GM23338 (cell line): Measurements from ENCODE around the gene SUGCT. TPM values are rescaled to one million over a fixed set of nuclear protein-coding genes. Genes with fewer than 3 reads are reported as not detected.

Experiments
- ATAC-seq: fragments of 200-7000 bp; cut with Tn5 transposase; 3 replicates; pipeline ENCODE4 v1.9.1; 2020
- DNase-seq: peaks from one replicate; pipeline ENCODE4 v3.0.0-alpha.2; 2015; ENCODE audit warnings: low spot score
- H2AFZ ChIP-seq: fragments of 200-600 bp; sonication (generic); 2 replicates; pipeline ENCODE4 v1.8.0; 2016; ENCODE audit warnings: antibody characterized with exemption, mild to moderate bottlenecking, moderate library complexity
- H3F3A ChIP-seq: fragments of 200-600 bp; sonication (generic); replicated peaks from 2 replicates; pipeline ENCODE4 v1.8.0; 2017; ENCODE audit warnings: antibody characterized with exemption, mixed run types, low read depth
- H3K27ac ChIP-seq: fragments of 200-600 bp; sonication (generic); 2 replicates; pipeline ENCODE4 v1.6.1; 2016; ENCODE audit warnings: low read depth
- H3K27me3 ChIP-seq: fragments of 200-600 bp; sonication (generic); 2 replicates; pipeline ENCODE4 v1.8.0; 2016; ENCODE audit warnings: mild to moderate bottlenecking, mixed run types, moderate library complexity; ENCODE audit not compliant: insufficient read depth
- H3K36me3 ChIP-seq: fragments of 200-600 bp; sonication (generic); 2 replicates; pipeline ENCODE4 v1.8.0; 2016; ENCODE audit warnings: mild to moderate bottlenecking; ENCODE audit not compliant: insufficient read depth
- H3K4me1 ChIP-seq: fragments of 200-600 bp; sonication (generic); 2 replicates; pipeline ENCODE4 v1.8.0; 2016; ENCODE audit warnings: mild to moderate bottlenecking, moderate library complexity; ENCODE audit not compliant: insufficient read depth
- H3K4me2 ChIP-seq: fragments of 200-600 bp; sonication (generic); 2 replicates; pipeline ENCODE4 v1.7.1; 2017; ENCODE audit warnings: mixed run types
- H3K4me3 ChIP-seq: fragments of 200-600 bp; sonication (generic); 2 replicates; pipeline ENCODE4 v1.6.1; 2016; ENCODE audit warnings: mixed run types
- H3K79me2 ChIP-seq: fragments of 200-600 bp; sonication (generic); replicated peaks from 2 replicates; pipeline ENCODE4 v1.8.0; 2017; ENCODE audit warnings: mild to moderate bottlenecking; ENCODE audit not compliant: insufficient read depth
- H3K9me2 ChIP-seq: fragments of 200-600 bp; sonication (generic); 2 replicates; pipeline ENCODE4 v1.8.0; 2017; ENCODE audit not compliant: insufficient read depth
- H4K20me1 ChIP-seq: fragments of 200-600 bp; sonication (generic); replicated peaks from 2 replicates; pipeline ENCODE4 v1.8.0; 2017; ENCODE audit warnings: mild to moderate bottlenecking; ENCODE audit not compliant: insufficient read depth
- H3K27ac Mint-ChIP-seq: 2 replicates; pipeline ENCODE4 v1.8.0; 2020; ENCODE audit warnings: inconsistent platforms, mild to moderate bottlenecking, moderate library complexity, mixed read lengths
- H3K27me3 Mint-ChIP-seq: 3 replicates; pipeline ENCODE4 v1.8.0; 2022; ENCODE audit warnings: low read depth, mild to moderate bottlenecking, moderate library complexity, mixed read lengths, inconsistent platforms; ENCODE audit not compliant: insufficient read depth, poor library complexity
- H3K36me3 Mint-ChIP-seq: 3 replicates; pipeline ENCODE4 v1.8.0; 2021; ENCODE audit warnings: low read depth, mild to moderate bottlenecking, inconsistent platforms, moderate library complexity, mixed read lengths
- H3K4me1 Mint-ChIP-seq: 3 replicates; pipeline ENCODE4 v1.8.0; 2020; ENCODE audit warnings: mild to moderate bottlenecking, inconsistent platforms, mixed read lengths
- H3K4me3 Mint-ChIP-seq: 3 replicates; pipeline ENCODE4 v1.8.0; 2021; ENCODE audit warnings: moderate library complexity, mild to moderate bottlenecking, inconsistent platforms, mixed read lengths
- H3K9me3 Mint-ChIP-seq: 3 replicates; pipeline ENCODE4 v1.8.0; 2020; ENCODE audit warnings: moderate library complexity, mild to moderate bottlenecking, inconsistent platforms, mixed read lengths
- CREB1 ChIP-seq: fragments of 250-450 bp; sonication (Bioruptor Pico); IDR thresholded peaks from 2 replicates; pipeline ENCODE4 v1.5.0; 2020; ENCODE audit warnings: low read depth, mild to moderate bottlenecking, moderate library complexity
- EZH2 ChIP-seq: fragments of 200-600 bp; sonication (generic); IDR thresholded peaks from one replicate; pipeline ENCODE4 v1.8.0; 2017; ENCODE audit warnings: antibody characterized with exemption, mild to moderate bottlenecking, low read depth; ENCODE audit not compliant: unreplicated experiment
- EZH2phosphoT487 ChIP-seq: fragments of 200-600 bp; sonication (generic); IDR thresholded peaks from one replicate; pipeline ENCODE4 v1.8.1; 2018; ENCODE audit warnings: antibody characterized with exemption; ENCODE audit not compliant: unreplicated experiment
- JUNB ChIP-seq: IDR thresholded peaks from one replicate; pipeline ENCODE4 v1.6.1; 2016; ENCODE audit warnings: antibody characterized with exemption; ENCODE audit not compliant: unreplicated experiment
- NANOG ChIP-seq: IDR thresholded peaks from 2 replicates; pipeline ENCODE4 v1.6.1; 2016; ENCODE audit warnings: antibody characterized with exemption, borderline replicate concordance
- STAT1 ChIP-seq: IDR thresholded peaks from one replicate; pipeline ENCODE4 v1.6.1; 2016; ENCODE audit warnings: antibody characterized with exemption; ENCODE audit not compliant: unreplicated experiment
- ZNF331 ChIP-seq: fragments of 250-450 bp; sonication (Bioruptor Pico); IDR thresholded peaks from 2 replicates; pipeline ENCODE4 v1.5.0; 2020; ENCODE audit warnings: low read depth, mild to moderate bottlenecking, moderate library complexity
- polyA plus RNA-seq: library from polyadenylated mRNA; unstranded; fragments of >200 nt; fragmentation: Nextera tagmentation; extraction: Ambion mirVana; gene quantifications from 2 replicates; pipeline ENCODE4 v1.2.1, GENCODE V29; 2016
- total RNA-seq: library from RNA; depleted of rRNA; stranded (reverse); fragments of >200 nt; shearing (Covaris generic); gene quantifications from 2 replicates; pipeline ENCODE4 v1.2.3, GENCODE V29; 2014
- TF ChIP-seq, protein P1 (sequence below): IDR thresholded peaks from one replicate; pipeline ENCODE4 v1.6.1; 2018; ENCODE audit warnings: antibody characterized with exemption; ENCODE audit not compliant: unreplicated experiment

Gene SUGCT
- total and polyA plus RNA-seq, 2 experiments from 2014 or later = 4.2 to 5.6 TPM

- no peak overlapping the region for H3K27ac ChIP-seq
- no peaks in the 10 kb centered on the region for H4K20me1 ChIP-seq
- no peak overlapping the region for H2AFZ ChIP-seq
- no peaks in the 10 kb centered on the region for H3K9me2 ChIP-seq
- H3K4me3 ChIP-seq = no peak overlapping the region
- H3K36me3 ChIP-seq = no peaks in the 10 kb centered on the region
- no peaks in the 10 kb centered on the region for H3K9me3 Mint-ChIP-seq
- no peak overlapping the region for H3K27ac Mint-ChIP-seq
- DNase-seq = no peak
- no peak overlapping the region for H3K4me3 Mint-ChIP-seq
- no peaks in the 10 kb centered on the region for H3K27me3 Mint-ChIP-seq
- H3K4me2 ChIP-seq = no peak overlapping the region
- ATAC-seq = no peak
- H3K79me2 ChIP-seq = no peaks in the 10 kb centered on the region
- H3K36me3 Mint-ChIP-seq = no peaks in the 10 kb centered on the region
- H3K4me1 Mint-ChIP-seq = no peaks in the 10 kb centered on the region
- no peaks in the 10 kb centered on the region for H3K27me3 ChIP-seq
- H3K4me1 ChIP-seq = no peaks in the 10 kb centered on the region
- TF ChIP-seq EZH2phosphoT487 (no peak), NANOG (no peak), CREB1 (CRISPR knock-in tag) (no peak)
- TF ChIP-seq, protein P1, sequence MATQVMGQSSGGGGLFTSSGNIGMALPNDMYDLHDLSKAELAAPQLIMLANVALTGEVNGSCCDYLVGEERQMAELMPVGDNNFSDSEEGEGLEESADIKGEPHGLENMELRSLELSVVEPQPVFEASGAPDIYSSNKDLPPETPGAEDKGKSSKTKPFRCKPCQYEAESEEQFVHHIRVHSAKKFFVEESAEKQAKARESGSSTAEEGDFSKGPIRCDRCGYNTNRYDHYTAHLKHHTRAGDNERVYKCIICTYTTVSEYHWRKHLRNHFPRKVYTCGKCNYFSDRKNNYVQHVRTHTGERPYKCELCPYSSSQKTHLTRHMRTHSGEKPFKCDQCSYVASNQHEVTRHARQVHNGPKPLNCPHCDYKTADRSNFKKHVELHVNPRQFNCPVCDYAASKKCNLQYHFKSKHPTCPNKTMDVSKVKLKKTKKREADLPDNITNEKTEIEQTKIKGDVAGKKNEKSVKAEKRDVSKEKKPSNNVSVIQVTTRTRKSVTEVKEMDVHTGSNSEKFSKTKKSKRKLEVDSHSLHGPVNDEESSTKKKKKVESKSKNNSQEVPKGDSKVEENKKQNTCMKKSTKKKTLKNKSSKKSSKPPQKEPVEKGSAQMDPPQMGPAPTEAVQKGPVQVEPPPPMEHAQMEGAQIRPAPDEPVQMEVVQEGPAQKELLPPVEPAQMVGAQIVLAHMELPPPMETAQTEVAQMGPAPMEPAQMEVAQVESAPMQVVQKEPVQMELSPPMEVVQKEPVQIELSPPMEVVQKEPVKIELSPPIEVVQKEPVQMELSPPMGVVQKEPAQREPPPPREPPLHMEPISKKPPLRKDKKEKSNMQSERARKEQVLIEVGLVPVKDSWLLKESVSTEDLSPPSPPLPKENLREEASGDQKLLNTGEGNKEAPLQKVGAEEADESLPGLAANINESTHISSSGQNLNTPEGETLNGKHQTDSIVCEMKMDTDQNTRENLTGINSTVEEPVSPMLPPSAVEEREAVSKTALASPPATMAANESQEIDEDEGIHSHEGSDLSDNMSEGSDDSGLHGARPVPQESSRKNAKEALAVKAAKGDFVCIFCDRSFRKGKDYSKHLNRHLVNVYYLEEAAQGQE = no peak
- H3F3A ChIP-seq = no peaks in the 10 kb centered on the region
Measured at GRCh38 chr7:40851001-40851400, 716.2 kb downstream of the SUGCT start.

DNA sequence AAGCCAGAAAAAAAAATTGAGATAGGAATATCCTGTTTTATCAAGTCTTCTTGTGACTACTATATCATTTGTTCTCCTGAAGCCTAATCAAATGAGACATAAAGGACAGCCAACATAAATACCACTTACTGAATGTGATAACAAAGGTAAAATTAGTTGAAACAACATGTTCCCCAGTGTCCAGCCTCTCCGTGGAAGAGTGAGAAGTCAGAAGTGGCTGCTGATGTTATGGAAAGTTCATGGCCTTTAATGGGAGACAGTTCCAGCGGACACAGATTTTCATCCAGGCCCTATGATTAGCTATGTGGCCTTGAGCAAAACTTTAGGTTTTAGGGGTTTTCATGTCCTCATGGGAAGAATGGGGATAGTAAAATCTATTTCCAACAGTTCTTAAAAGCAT lies 724.3 kb downstream of the SUGCT start:
- peaks cover 2% of the 10 kb centered on the region for H3K27me3 Mint-ChIP-seq
- H4K20me1 ChIP-seq = no peaks in the 10 kb centered on the region; the same call in 1 of the 2 replicates
- TF ChIP-seq STAT1 (no peak), EZH2 (no peak), NANOG (no peak), ZNF331 (CRISPR knock-in tag) (no peak), JUNB (no peak), EZH2phosphoT487 (no peak)
- TF ChIP-seq, protein P1 = no peak

More for the DNA sequence above, 724.3 kb downstream of the SUGCT start:
- H3K4me2 ChIP-seq = no peak overlapping the region
- no peak overlapping the region for H3K27ac ChIP-seq
- Mint-ChIP-seq H3K4me3 (no peak overlapping the region), H3K4me1 (no peaks in the 10 kb centered on the region), H3K36me3 (no peaks in the 10 kb centered on the region), H3K9me3 (no peaks in the 10 kb centered on the region), H3K27ac (no peak overlapping the region)
- DNase-seq (no peak), ATAC-seq (no peak)
- no peaks in the 10 kb centered on the region for H3K79me2 ChIP-seq
- 0 out of 2 replicates have a peak, but pooled peaks cover 4% of the 10 kb centered on the region for H3K9me2 ChIP-seq
- no peak overlapping the region for H2AFZ ChIP-seq
- no peaks in the 10 kb centered on the region for H3K36me3 ChIP-seq
- H3F3A ChIP-seq = no peaks in the 10 kb centered on the region
- H3K4me3 ChIP-seq = no peak overlapping the region
- H3K4me1 ChIP-seq = no peaks in the 10 kb centered on the region
- H3K27me3 ChIP-seq = no peaks in the 10 kb centered on the region
